Breast epithelium (tissue), 3 donors: ENCODE measurements around the gene IGSF9B.

Experiments
- POLR2A ChIP-seq: fragments of 450-650 bp; IDR thresholded peaks from one replicate; pipeline ENCODE4 v1.6.1; 2016; ENCODE audit warnings: antibody characterized with exemption, mild to moderate bottlenecking, moderate library complexity
- TF ChIP-seq, protein P1 (sequence below), 3 donors: fragments of 450-650 bp; IDR thresholded peaks; one replicate each; pipeline ENCODE4 v1.5.1; 2016 to 2017; ENCODE audit warnings: antibody characterized with exemption in 3 of 3, mild to moderate bottlenecking in 3 of 3, moderate library complexity in 3 of 3

DNA sequence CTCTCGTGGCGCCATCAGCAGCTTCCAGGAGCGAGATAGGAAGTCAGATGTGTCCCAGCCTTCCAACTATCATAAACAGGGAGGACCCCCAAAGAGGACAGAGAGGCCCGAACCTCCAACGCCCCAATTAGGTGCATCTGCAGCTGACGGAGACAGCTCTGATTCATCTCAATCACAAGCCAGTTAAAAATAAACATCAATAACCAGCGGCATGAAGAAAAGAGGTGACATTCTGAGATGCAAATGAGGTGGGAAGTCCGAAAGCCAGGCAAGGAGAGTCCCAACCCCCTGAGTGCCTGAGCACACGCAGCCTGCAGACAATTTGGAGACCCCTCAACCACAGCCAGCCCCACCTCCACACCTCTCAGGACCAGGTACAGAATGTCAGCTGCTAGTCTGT lies 28.1 kb upstream of the IGSF9B start:
- TF ChIP-seq POLR2A: no peak
- TF ChIP-seq, protein P1, sequence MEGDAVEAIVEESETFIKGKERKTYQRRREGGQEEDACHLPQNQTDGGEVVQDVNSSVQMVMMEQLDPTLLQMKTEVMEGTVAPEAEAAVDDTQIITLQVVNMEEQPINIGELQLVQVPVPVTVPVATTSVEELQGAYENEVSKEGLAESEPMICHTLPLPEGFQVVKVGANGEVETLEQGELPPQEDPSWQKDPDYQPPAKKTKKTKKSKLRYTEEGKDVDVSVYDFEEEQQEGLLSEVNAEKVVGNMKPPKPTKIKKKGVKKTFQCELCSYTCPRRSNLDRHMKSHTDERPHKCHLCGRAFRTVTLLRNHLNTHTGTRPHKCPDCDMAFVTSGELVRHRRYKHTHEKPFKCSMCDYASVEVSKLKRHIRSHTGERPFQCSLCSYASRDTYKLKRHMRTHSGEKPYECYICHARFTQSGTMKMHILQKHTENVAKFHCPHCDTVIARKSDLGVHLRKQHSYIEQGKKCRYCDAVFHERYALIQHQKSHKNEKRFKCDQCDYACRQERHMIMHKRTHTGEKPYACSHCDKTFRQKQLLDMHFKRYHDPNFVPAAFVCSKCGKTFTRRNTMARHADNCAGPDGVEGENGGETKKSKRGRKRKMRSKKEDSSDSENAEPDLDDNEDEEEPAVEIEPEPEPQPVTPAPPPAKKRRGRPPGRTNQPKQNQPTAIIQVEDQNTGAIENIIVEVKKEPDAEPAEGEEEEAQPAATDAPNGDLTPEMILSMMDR (IDR thresholded peaks at IDR 0.05): no peak
